Mucosa of rectum (tissue), 2 donors: Measurements from ENCODE around the gene AHCYL2.
A peak's percentile ranks its signal among the peaks of the same experiment; 100 is the strongest.

Source experiments
- H3K27ac ChIP-seq, 2 donors: one replicate each; pipeline ENCODE4 v1.7.0; 2013; ENCODE audit warnings: inconsistent platforms in 2 of 2, low read depth in 2 of 2, low read length in 2 of 2
- H3K27me3 ChIP-seq, 2 donors: one replicate each; pipeline ENCODE4 v1.7.0; 2013; ENCODE audit warnings: low read length in 2 of 2; ENCODE audit not compliant: control insufficient read depth in 2 of 2, insufficient read depth in 2 of 2
- H3K36me3 ChIP-seq, 2 donors: one replicate each; pipeline ENCODE4 v1.7.0; 2013; ENCODE audit warnings: low read length in 2 of 2; ENCODE audit not compliant: control insufficient read depth in 2 of 2, insufficient read depth in 2 of 2
- H3K4me1 ChIP-seq, 2 donors: one replicate each; pipeline ENCODE4 v1.7.0; 2013; ENCODE audit warnings: low read length in 2 of 2, mild to moderate bottlenecking in 1 of 2; ENCODE audit not compliant: control insufficient read depth in 2 of 2, insufficient read depth in 2 of 2
- H3K4me3 ChIP-seq, 2 donors: one replicate each; pipeline ENCODE4 v1.7.0; 2013; ENCODE audit warnings: low read length in 2 of 2
- H3K9ac ChIP-seq, 2 donors: one replicate each; pipeline ENCODE4 v1.7.0; 2013; ENCODE audit warnings: low read length in 2 of 2, low read depth in 1 of 2, mild to moderate bottlenecking in 1 of 2
- H3K9me3 ChIP-seq, 2 donors: one replicate each; pipeline ENCODE4 v1.7.0; 2013; ENCODE audit warnings: low read length in 2 of 2; ENCODE audit not compliant: control insufficient read depth in 2 of 2
- donor health status: healthy.
- donor health status: Normal muscosa, but diverticular disease.

AHCYL2 gene

DNA sequence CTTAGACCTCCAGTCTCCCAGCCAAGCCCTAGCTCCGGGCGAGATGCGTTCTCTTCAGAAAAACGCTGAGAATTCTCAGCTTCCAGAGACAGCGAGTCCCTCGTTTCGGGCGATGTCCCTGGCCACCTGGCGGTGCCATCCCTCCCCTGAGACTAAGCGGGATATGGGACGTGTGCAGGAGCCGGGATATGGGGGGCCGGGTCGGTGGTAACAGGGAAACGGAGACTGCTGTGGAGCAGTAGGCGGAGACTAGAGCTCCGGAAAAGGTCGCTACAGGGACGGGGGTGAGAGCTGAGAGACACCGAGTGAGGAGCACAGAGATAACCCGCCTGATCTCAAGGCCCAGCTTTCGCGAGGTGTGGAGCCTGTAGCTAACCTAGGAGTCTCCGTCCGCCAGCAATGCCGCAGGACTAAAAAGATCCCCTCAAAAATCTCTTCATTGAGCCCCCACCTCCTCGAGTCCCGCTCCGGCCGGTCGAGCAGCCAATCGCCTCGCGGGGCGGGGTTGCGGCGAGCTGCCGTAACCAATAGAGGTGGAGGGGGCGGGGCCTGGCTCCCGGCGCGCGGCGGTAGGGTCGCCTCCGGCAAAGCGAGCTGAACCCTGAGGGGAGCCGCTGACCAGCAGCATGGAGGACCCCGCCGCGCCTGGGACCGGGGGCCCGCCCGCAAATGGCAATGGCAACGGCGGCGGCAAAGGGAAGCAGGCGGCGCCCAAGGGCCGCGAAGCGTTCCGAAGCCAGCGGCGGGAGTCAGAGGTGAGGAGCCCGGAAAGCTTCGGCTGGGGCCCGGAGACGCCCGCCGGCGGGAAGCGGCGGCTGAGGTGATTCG, 209.2 kb downstream of the AHCYL2 start, which contains the start of gene STRIP2:
STRIP2 (plus strand) TSS at position 586 of the 828 bp plus-strand sequence; CDS start at position 627, 41 bp downstream.
- Histone ChIP-seq H3K36me3 (no peaks in the 10 kb centered on the region), H3K27ac (no peak within 1 kb of the TSS), H3K4me3 (peak within 1 kb of the TSS; percentile 84 to 96), H3K27me3 (peaks cover 9 to 20% of the 10 kb centered on the region in 2 donors), H3K4me1 (peaks cover 9 to 10% of the 10 kb centered on the region in 2 donors), H3K9me3 (no peaks in the 10 kb centered on the region), H3K9ac (peak within 1 kb of the TSS; percentile 44 to 48)

- Histone ChIP-seq H3K9ac (peak overlapping the region; percentile 41 to 44), H3K9me3 (no peaks in the 10 kb centered on the region), H3K4me1 (peaks cover 9 to 10% of the 10 kb centered on the region in 2 donors), H3K27ac (no peak overlapping the region), H3K4me3 (peak overlapping the region; percentile 84 to 96), H3K27me3 (peaks cover 9 to 20% of the 10 kb centered on the region in 2 donors), H3K36me3 (no peaks in the 10 kb centered on the region)
Observed at GRCh38 chr7:129434675-129435318, 210.0 kb downstream of the AHCYL2 start.

DNA sequence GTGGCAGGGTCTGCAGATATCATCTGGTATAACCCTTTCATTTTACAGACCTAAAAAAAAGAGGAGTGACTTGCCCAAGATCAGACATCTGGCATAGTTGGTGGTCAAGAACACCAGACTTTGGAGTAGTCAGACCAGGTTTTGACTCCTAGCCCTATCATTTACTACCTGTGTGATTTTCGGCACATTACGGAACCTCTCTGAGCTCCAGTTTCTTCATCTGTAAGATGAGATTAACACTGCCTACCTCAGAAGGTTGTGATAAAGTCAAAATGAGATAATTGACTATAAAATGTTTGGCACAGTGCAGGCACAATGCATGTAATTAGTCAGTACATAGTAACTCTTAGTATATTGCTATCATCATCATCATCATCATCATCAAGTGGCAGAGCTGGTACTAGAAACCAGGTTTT, 210.6 kb downstream of the AHCYL2 start:
- H3K4me1 ChIP-seq = peaks cover 9 to 10% of the 10 kb centered on the region in 2 donors
- no peak overlapping the region for H3K9ac ChIP-seq
- no peaks in the 10 kb centered on the region for H3K36me3 ChIP-seq
- peaks cover 9 to 20% of the 10 kb centered on the region in 2 donors for H3K27me3 ChIP-seq
- peak overlapping the region; percentile 84 to 96 for H3K4me3 ChIP-seq
- no peak overlapping the region for H3K27ac ChIP-seq
- H3K9me3 ChIP-seq = no peaks in the 10 kb centered on the region

GRCh38 chr7:129436335-129436923, 211.6 kb downstream of the AHCYL2 start:
- H3K36me3 ChIP-seq = no peaks in the 10 kb centered on the region
- H3K9me3 ChIP-seq = no peaks in the 10 kb centered on the region
- peaks cover 9 to 20% of the 10 kb centered on the region in 2 donors for H3K27me3 ChIP-seq
- no peak overlapping the region for H3K9ac ChIP-seq
- H3K27ac ChIP-seq = no peak overlapping the region
- H3K4me1 ChIP-seq = peaks cover 9 to 10% of the 10 kb centered on the region in 2 donors
- no peak overlapping the region for H3K4me3 ChIP-seq

DNA sequence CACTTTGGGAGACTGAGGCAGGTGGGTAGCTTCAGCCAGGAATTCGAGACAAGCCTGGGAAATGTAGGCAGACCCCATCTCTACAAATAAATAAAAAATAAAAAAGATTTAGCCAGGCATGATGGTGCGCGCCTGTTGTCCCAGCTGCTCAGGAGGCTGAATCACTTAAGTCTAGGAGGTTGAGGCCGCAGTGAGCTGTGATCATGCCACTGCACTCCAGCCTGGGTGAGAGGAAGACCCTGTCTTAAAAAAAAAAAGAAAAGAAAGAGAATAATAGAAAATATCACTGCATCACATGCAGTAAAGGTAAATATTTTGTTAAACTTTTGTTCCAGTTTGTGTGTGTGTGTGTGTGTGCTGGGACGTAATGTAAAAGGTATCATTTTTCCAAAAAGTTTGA, 212.4 kb downstream of the AHCYL2 start:
- H3K9ac ChIP-seq = no peak overlapping the region
- no peak overlapping the region for H3K27ac ChIP-seq
- no peaks in the 10 kb centered on the region for H3K9me3 ChIP-seq
- H3K4me3 ChIP-seq = no peak overlapping the region
- H3K4me1 ChIP-seq = peaks cover 9 to 10% of the 10 kb centered on the region in 2 donors
- H3K36me3 ChIP-seq = no peaks in the 10 kb centered on the region
- H3K27me3 ChIP-seq = peaks cover 9 to 20% of the 10 kb centered on the region in 2 donors

DNA sequence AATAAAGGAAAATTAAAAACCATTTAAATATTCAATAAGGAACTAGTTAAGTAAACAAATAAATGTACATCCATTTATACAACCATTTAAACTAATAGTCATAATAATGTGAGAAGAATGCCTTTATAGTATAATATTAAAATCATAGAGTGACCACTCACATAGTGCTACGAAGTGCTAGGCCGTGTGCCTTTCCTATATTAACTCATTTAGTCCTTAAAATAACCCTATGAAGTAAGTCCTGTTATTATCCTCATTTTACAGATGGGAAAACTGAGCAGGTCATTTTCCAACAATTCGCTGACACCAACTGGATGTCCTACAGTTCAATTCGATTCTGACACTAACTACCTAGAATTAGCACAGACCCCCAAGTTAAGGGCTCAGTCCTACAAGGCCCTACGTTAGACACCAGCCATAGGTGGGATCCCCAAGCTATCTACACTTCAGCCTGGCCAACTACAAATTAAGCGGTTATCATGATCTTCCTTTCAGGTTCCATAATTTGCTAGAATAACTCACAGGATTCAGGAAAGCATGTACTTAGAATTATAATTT, 213.5 kb downstream of the AHCYL2 start:
- Histone ChIP-seq H3K4me1 (peaks cover 9% of the 10 kb centered on the region in 2 donors), H3K9ac (no peak overlapping the region), H3K36me3 (no peaks in the 10 kb centered on the region), H3K27me3 (peaks cover 9 to 12% of the 10 kb centered on the region in 2 donors), H3K4me3 (no peak overlapping the region), H3K27ac (no peak overlapping the region), H3K9me3 (no peaks in the 10 kb centered on the region)

GRCh38 chr7:129438839-129439651, 214.2 kb downstream of the AHCYL2 start:
- Histone ChIP-seq H3K27me3 (peaks cover 9 to 11% of the 10 kb centered on the region in 2 donors), H3K27ac (no peak overlapping the region), H3K9me3 (no peaks in the 10 kb centered on the region), H3K4me1 (peaks cover 6% of the 10 kb centered on the region in 2 donors), H3K9ac (no peak overlapping the region), H3K4me3 (no peak overlapping the region), H3K36me3 (no peaks in the 10 kb centered on the region)

DNA sequence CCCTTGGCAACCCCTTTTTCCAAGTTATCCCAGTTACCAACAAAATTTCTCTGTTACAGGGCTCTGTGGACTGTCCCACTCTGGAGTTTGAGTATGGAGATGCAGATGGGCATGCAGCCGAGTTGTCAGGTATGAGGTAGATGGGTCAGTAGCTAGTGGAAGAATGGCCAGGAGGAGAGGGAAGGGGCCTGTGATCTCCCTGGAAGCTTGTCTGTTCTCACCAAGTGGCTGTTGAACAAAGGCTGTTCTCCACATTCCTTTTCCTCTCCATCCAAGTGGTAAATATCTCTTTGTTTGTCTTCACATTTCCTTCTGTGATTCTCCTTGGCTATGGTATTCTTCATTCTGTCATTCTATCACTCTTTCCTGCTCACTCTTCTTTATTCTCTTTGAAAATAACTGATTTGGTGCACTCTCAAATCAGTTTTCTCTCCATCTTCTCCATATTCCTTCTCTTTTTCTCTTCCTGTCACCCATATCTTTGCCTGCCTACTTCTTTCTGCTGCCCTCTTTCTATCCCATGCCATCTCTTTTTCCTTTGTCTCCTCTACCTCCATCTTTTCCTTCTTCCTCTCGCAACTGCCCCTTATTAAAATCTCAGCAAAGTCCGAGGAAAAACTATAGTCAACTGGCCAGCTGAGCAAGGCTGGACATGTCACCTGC, 215.3 kb downstream of the AHCYL2 start:
- Histone ChIP-seq H3K27me3 (peaks cover 3 to 8% of the 10 kb centered on the region in 2 donors), H3K9me3 (no peaks in the 10 kb centered on the region), H3K36me3 (no peaks in the 10 kb centered on the region), H3K4me3 (no peak overlapping the region), H3K9ac (no peak overlapping the region), H3K4me1 (peaks cover under 1% of the 10 kb centered on the region in 2 donors), H3K27ac (no peak overlapping the region)

- no peak overlapping the region for H3K4me3 ChIP-seq
- H3K27ac ChIP-seq = no peak overlapping the region
- no peaks in the 10 kb centered on the region for H3K4me1 ChIP-seq
- no peaks in the 10 kb centered on the region for H3K36me3 ChIP-seq
- H3K9ac ChIP-seq = no peak overlapping the region
- no peaks in the 10 kb centered on the region for H3K27me3 ChIP-seq
- H3K9me3 ChIP-seq = no peaks in the 10 kb centered on the region
Observed at GRCh38 chr7:129443612-129444011, 218.8 kb downstream of the AHCYL2 start.
